ENCODE measurements around the gene CAMP. TPM values are rescaled to one million over a fixed set of nuclear protein-coding genes. Genes with fewer than 3 reads are reported as not detected.
A peak's percentile ranks its signal among the peaks of the same experiment; 100 is the strongest.

CAMP gene, protein sequence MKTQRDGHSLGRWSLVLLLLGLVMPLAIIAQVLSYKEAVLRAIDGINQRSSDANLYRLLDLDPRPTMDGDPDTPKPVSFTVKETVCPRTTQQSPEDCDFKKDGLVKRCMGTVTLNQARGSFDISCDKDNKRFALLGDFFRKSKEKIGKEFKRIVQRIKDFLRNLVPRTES
- total RNA-seq (2014; rRNA removed; shearing (Covaris generic); ENCODE audit: low replicate concordance): 100 and 141 TPM in 2 replicates

DNA sequence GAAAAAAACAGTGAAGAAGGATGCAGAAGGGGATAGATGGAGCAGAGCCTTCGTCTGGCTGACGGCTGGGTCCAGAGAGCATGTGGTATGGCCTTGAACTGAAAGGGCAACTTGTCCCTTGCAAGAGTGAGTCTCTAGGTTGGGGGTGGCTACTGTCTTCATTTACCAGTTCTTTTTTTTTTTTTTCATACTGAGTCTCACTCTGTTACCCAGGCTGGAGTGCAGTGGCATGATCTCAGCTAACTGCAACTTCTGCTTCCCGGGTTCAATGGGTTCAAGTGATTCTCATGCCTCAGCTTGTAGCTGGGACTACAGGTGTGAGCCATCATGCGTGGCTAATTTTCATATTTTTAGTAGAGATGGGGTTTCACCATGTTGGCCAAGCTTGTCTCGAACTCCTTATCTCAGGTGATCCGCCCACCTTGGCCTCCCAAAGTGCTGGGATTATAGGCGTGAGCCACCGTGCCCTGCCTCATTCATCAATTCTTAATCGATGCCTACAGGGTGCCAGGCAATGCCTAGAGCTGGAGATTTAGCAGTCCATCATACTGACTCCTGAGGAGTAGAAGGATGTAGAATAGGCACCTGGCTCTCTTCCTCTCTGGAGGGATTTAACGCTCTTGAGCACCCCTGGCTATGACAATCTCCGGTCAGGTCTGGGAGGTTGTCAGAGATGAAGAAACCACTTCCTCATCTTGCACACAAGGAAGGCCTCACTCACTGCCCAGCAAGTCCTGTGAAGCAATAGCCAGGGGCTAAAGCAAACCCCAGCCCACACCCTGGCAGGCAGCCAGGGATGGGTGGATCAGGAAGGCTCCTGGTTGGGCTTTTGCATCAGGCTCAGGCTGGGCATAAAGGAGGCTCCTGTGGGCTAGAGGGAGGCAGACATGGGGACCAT, at the start of gene CAMP:
TSS of gene CAMP (plus strand) at position 880 of the 898 bp plus-strand sequence. CDS start at position 897, 17 bp downstream.
- DNase-seq: peak; percentile 92
- H2AFZ ChIP-seq (ENCODE audit: low read length): peak within 1 kb of the TSS; percentile 29; the same call in 1 of the 2 replicates
- H4K20me1 ChIP-seq (ENCODE audit: insufficient read depth, low read depth, low read length): no peaks in the 10 kb centered on the region
- no peaks in the 10 kb centered on the region for H3K36me3 ChIP-seq (ENCODE audit: insufficient read depth, low read length)
- no peaks in the 10 kb centered on the region for H3K9me3 ChIP-seq (ENCODE audit: low read length)
- H3K4me3 ChIP-seq (ENCODE audit: low read length): peak within 1 kb of the TSS; percentile 50
- peak within 1 kb of the TSS; percentile 97 for H3K27ac ChIP-seq (ENCODE audit: low read length)
- H3K79me2 ChIP-seq (ENCODE audit: low read length): no peaks in the 10 kb centered on the region
- H3K9me2 ChIP-seq (replicated peaks; ENCODE audit: insufficient read depth, low read length): no peaks in the 10 kb centered on the region
- peak within 1 kb of the TSS; percentile 58 for H3K4me2 ChIP-seq (ENCODE audit: low read depth, low read length, poor library complexity, severe bottlenecking)
- H3K27me3 ChIP-seq (ENCODE audit: low read length): no peaks in the 10 kb centered on the region
- peaks cover 60% of the 10 kb centered on the region for H3K4me1 ChIP-seq (ENCODE audit: low read length)
- peak within 1 kb of the TSS; percentile 65 for H3K9ac ChIP-seq (ENCODE audit: low read length)

DNA sequence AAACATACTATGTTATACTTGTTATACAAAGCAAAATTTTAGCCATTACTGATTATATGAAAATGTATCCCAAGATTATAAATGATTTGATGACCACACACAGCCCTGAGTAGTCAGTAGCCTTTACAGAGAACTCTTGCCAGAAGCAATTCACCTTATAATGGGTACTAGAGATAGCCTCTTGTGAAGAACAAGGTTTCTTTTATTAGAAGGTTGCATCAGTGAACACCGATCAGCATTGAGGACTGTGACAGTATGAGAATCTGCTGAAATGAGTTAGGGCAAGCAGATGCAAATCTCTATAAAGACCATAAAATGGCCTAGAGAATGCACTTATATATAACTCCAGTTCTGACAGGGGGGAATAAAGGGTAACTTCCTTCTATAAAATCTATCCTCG, 45.2 kb upstream of the CAMP start:
- H2AFZ ChIP-seq (ENCODE audit: low read length): no peak overlapping the region
- peaks cover 96% of the 10 kb centered on the region for H3K79me2 ChIP-seq (ENCODE audit: low read length)
- no peak overlapping the region for H3K4me3 ChIP-seq (ENCODE audit: low read length)
- H3K9ac ChIP-seq (ENCODE audit: low read length): no peak overlapping the region
- no peaks in the 10 kb centered on the region for H3K9me3 ChIP-seq (ENCODE audit: low read length)
- H3K27ac ChIP-seq (ENCODE audit: low read length): no peak overlapping the region
- H3K4me2 ChIP-seq (ENCODE audit: low read depth, low read length, poor library complexity, severe bottlenecking): no peak overlapping the region
- no peaks in the 10 kb centered on the region for H3K27me3 ChIP-seq (ENCODE audit: low read length)
- DNase-seq: no peak
- H3K9me2 ChIP-seq (replicated peaks; ENCODE audit: insufficient read depth, low read length): no peaks in the 10 kb centered on the region
- H3K36me3 ChIP-seq (ENCODE audit: insufficient read depth, low read length): peaks cover 94% of the 10 kb centered on the region
- peaks cover 4% of the 10 kb centered on the region; the same call in 1 of the 2 replicates for H4K20me1 ChIP-seq (ENCODE audit: insufficient read depth, low read depth, low read length)
- peaks cover 4% of the 10 kb centered on the region; the same call in 1 of the 2 replicates for H3K4me1 ChIP-seq (ENCODE audit: low read length)

DNA sequence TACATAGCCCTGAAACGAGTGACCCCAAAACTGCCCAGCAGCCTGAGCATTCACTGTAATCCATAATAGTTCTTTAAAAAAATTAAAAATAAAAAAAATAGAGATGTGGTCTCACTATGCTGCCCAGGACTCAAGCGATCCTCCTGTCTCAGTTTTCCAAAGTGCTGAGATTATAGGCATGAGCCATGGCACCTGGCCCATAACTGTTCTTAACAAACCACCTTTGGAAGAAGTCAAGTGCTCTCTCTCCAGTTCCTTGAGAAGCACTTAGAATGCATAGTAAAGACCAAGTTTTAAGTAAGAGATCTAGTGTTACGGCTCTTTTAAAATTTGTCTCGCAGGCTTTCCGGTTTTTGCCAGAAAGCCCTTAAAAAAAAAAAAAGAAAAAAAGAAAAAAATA, 43.3 kb upstream of the CAMP start:
- Histone ChIP-seq H3K27ac (ENCODE audit: low read length) (no peak overlapping the region), H3K9me2 (replicated peaks; ENCODE audit: insufficient read depth, low read length) (no peaks in the 10 kb centered on the region), H3K79me2 (ENCODE audit: low read length) (peaks cover 96% of the 10 kb centered on the region), H4K20me1 (ENCODE audit: insufficient read depth, low read depth, low read length) (no peaks in the 10 kb centered on the region), H3K36me3 (ENCODE audit: insufficient read depth, low read length) (peaks cover 95% of the 10 kb centered on the region), H3K4me3 (ENCODE audit: low read length) (no peak overlapping the region), H2AFZ (ENCODE audit: low read length) (no peak overlapping the region), H3K27me3 (ENCODE audit: low read length) (no peaks in the 10 kb centered on the region), H3K9me3 (ENCODE audit: low read length) (no peaks in the 10 kb centered on the region), H3K9ac (ENCODE audit: low read length) (no peak overlapping the region), H3K4me1 (ENCODE audit: low read length) (peaks cover 12% of the 10 kb centered on the region), H3K4me2 (ENCODE audit: low read depth, low read length, poor library complexity, severe bottlenecking) (no peak overlapping the region)
- no peak for DNase-seq

DNA sequence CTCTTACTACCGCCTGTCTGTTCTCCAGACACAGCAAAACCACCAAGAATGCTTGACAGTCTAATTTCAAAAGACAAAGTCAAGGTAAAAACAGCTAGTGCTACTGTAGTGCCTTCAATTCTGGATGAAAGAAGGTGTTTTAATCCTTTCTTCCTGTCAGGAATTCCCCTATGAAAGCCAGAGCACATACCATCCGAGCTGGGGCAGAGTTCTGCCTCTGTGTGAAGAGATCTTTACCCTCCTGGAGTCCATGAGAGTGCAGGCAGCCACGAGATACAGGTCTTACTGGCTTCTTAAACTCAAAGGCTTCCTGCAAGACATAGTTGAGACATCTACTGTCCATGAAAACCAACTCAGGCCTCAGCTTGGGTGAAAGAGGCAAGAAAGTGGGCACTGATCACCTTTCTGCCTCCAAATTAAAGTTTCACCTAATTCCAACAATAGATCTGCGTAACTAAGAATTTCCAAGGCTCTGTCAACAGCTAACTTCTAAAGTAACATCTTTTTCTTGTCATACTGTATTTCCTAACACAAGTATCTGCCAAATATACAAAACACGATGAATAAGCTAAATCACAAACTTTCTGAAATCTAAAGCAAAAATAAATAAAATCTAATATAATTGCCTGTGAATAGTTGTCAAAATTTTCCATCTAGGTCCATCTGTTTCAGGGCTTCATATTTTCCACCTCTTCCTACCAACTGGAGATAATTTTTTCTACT, 42.6 kb upstream of the CAMP start:
- Histone ChIP-seq H3K9ac (ENCODE audit: low read length) (no peak overlapping the region), H3K36me3 (ENCODE audit: insufficient read depth, low read length) (peaks cover 97% of the 10 kb centered on the region), H3K9me3 (ENCODE audit: low read length) (no peaks in the 10 kb centered on the region), H3K9me2 (replicated peaks; ENCODE audit: insufficient read depth, low read length) (no peaks in the 10 kb centered on the region), H3K79me2 (ENCODE audit: low read length) (peaks cover 96% of the 10 kb centered on the region), H2AFZ (ENCODE audit: low read length) (no peak overlapping the region), H3K4me3 (ENCODE audit: low read length) (no peak overlapping the region), H3K27me3 (ENCODE audit: low read length) (no peaks in the 10 kb centered on the region), H3K4me1 (ENCODE audit: low read length) (peaks cover 17% of the 10 kb centered on the region), H3K4me2 (ENCODE audit: low read depth, low read length, poor library complexity, severe bottlenecking) (no peak overlapping the region), H3K27ac (ENCODE audit: low read length) (no peak overlapping the region), H4K20me1 (ENCODE audit: insufficient read depth, low read depth, low read length) (no peaks in the 10 kb centered on the region)
- no peak for DNase-seq

DNA sequence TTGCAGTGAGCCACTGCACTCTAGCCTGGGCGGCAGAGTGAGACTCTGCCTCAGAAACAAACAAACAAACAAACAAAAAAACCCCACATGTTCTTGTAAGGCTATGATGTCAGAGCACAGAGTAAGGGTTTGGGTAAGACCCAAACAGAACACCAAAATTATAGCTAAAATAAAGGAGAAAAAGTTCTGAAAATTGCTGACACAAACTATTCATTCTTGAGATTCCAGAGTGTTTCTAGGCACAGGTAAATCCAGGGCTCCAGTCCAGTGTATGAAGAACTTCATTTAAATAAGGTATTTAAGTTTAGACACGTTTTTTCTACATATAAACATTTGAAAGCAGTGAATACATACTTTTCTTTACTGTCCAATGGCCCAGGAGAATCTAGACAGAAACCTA, 39.0 kb upstream of the CAMP start:
- H3K27me3 ChIP-seq (ENCODE audit: low read length): no peaks in the 10 kb centered on the region
- H3K9ac ChIP-seq (ENCODE audit: low read length): no peak overlapping the region
- no peak overlapping the region for H3K4me3 ChIP-seq (ENCODE audit: low read length)
- H3K36me3 ChIP-seq (ENCODE audit: insufficient read depth, low read length): peaks cover 73% of the 10 kb centered on the region
- H3K4me2 ChIP-seq (ENCODE audit: low read depth, low read length, poor library complexity, severe bottlenecking): no peak overlapping the region
- no peaks in the 10 kb centered on the region for H4K20me1 ChIP-seq (ENCODE audit: insufficient read depth, low read depth, low read length)
- no peaks in the 10 kb centered on the region for H3K9me2 ChIP-seq (replicated peaks; ENCODE audit: insufficient read depth, low read length)
- H3K9me3 ChIP-seq (ENCODE audit: low read length): no peaks in the 10 kb centered on the region
- peaks cover 88% of the 10 kb centered on the region for H3K79me2 ChIP-seq (ENCODE audit: low read length)
- no peak for DNase-seq
- H3K4me1 ChIP-seq (ENCODE audit: low read length): peaks cover 36% of the 10 kb centered on the region
- H2AFZ ChIP-seq (ENCODE audit: low read length): no peak overlapping the region
- H3K27ac ChIP-seq (ENCODE audit: low read length): no peak overlapping the region

DNA sequence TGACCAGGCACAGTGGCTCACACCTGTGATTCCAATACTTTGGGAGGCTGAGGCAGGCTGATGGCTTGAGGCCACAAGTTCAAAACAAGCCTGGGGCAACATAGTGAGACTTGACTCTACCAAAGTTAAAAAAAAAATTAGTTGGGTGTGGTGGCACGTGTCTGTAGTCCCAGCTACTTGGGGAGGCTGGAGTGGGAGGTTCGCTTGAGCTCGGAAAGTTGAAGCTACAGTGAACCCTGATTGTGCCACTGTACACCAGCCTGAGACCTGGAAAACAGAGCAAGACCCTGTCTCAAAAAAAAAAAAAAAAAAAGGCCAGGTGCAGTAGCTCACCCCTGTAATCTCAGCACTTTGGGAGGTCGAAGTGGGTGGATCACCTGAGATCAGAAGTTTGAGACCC, 38.2 kb upstream of the CAMP start:
- Histone ChIP-seq H3K27ac (ENCODE audit: low read length) (0 out of 2 replicates have a peak overlapping the region, but pooled peaks have one; percentile 20), H2AFZ (ENCODE audit: low read length) (no peak overlapping the region), H3K27me3 (ENCODE audit: low read length) (no peaks in the 10 kb centered on the region), H3K79me2 (ENCODE audit: low read length) (peaks cover 80% of the 10 kb centered on the region), H3K9ac (ENCODE audit: low read length) (0 out of 2 replicates have a peak overlapping the region, but pooled peaks have one; percentile 21), H3K36me3 (ENCODE audit: insufficient read depth, low read length) (peaks cover 65% of the 10 kb centered on the region), H3K9me3 (ENCODE audit: low read length) (no peaks in the 10 kb centered on the region), H3K4me3 (ENCODE audit: low read length) (0 out of 2 replicates have a peak overlapping the region, but pooled peaks have one; percentile 78), H3K4me1 (ENCODE audit: low read length) (peaks cover 36% of the 10 kb centered on the region), H3K4me2 (ENCODE audit: low read depth, low read length, poor library complexity, severe bottlenecking) (peak overlapping the region; percentile 92), H3K9me2 (replicated peaks; ENCODE audit: insufficient read depth, low read length) (no peaks in the 10 kb centered on the region), H4K20me1 (ENCODE audit: insufficient read depth, low read depth, low read length) (no peaks in the 10 kb centered on the region)
- no peak for DNase-seq

DNA sequence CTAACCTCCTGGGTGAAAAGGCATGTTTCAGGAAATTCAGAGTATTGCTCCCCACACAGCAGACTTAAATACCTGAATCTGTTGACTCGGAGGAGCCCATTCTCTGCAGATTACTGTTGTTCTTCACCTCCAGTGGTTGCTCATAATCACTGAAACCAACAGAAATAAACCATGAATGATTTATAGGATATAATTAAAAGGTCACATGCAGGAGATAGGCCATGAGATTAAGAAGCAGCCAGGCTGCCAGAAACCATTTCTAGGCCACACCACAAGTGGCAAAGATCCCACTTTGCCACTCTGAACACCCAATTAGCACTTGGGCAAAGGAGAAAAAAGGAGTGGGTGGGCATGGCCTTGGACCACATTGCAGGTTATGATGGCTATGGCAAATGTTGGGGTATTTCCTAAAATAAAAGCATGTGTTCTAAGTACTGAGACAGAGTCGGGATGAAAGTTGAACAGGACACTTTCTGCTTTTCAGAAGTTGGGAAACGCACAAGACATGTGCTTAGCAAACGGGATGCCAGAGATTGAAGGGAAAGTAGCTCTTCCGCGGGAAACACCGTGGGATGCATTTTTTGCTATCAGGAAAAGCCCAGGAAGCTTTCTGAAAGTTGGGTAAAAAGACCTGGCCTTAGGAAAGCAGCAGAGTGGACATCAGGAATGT, 36.5 kb upstream of the CAMP start:
- H3K9me2 ChIP-seq (replicated peaks; ENCODE audit: insufficient read depth, low read length): no peaks in the 10 kb centered on the region
- H3K9me3 ChIP-seq (ENCODE audit: low read length): no peaks in the 10 kb centered on the region
- peaks cover 36% of the 10 kb centered on the region for H3K4me1 ChIP-seq (ENCODE audit: low read length)
- H3K4me3 ChIP-seq (ENCODE audit: low read length): peak overlapping the region; percentile 78
- peak overlapping the region; percentile 92 for H3K4me2 ChIP-seq (ENCODE audit: low read depth, low read length, poor library complexity, severe bottlenecking)
- peak overlapping the region; percentile 91 for H3K9ac ChIP-seq (ENCODE audit: low read length)
- peaks cover 49% of the 10 kb centered on the region for H3K36me3 ChIP-seq (ENCODE audit: insufficient read depth, low read length)
- H3K27me3 ChIP-seq (ENCODE audit: low read length): no peaks in the 10 kb centered on the region
- H2AFZ ChIP-seq (ENCODE audit: low read length): no peak overlapping the region
- peaks cover 64% of the 10 kb centered on the region for H3K79me2 ChIP-seq (ENCODE audit: low read length)
- peak overlapping the region; percentile 74 for H3K27ac ChIP-seq (ENCODE audit: low read length)
- peak; percentile 55 for DNase-seq
- H4K20me1 ChIP-seq (ENCODE audit: insufficient read depth, low read depth, low read length): no peaks in the 10 kb centered on the region

Data from Karpas-422 (cell line).